SK-N-SH treated with all-trans-retinoic acid at 6 μM for 48 hours (cell line): Measurements from ENCODE around the gene PMS1.

Source experiments
- BACH2 ChIP-seq: fragments of 250-450 bp; sonication (Bioruptor Pico); IDR thresholded peaks from 2 replicates; pipeline ENCODE4 v1.9.0; 2021; ENCODE audit warnings: mild to moderate bottlenecking, borderline replicate concordance
- GLIS3 ChIP-seq: fragments of 250-450 bp; sonication (Bioruptor Pico); IDR thresholded peaks from 2 replicates; pipeline ENCODE4 v1.5.0; 2020; ENCODE audit warnings: mild to moderate bottlenecking, moderate library complexity
- TOX ChIP-seq: fragments of 250-450 bp; sonication (Bioruptor Pico); IDR thresholded peaks from 2 replicates; pipeline ENCODE4 v1.8.0; 2021; ENCODE audit warnings: mild to moderate bottlenecking, moderate library complexity, borderline replicate concordance
- ZC3H10 ChIP-seq: fragments of 250-450 bp; sonication (Bioruptor Pico); IDR thresholded peaks from 2 replicates; pipeline ENCODE4 v1.5.1; 2021; ENCODE audit warnings: mild to moderate bottlenecking, moderate library complexity
- ZFP3 ChIP-seq: fragments of 250-450 bp; sonication (Bioruptor Pico); IDR thresholded peaks from 2 replicates; pipeline ENCODE4 v1.5.0; 2020; ENCODE audit warnings: mild to moderate bottlenecking, moderate library complexity
- ZFP30 ChIP-seq: fragments of 450-650 bp; formaldehyde crosslinking; IDR thresholded peaks from 2 replicates; pipeline ENCODE4 v1.5.0; 2022; ENCODE audit warnings: mild to moderate bottlenecking, moderate library complexity
- ZNF70 ChIP-seq: fragments of 450-650 bp; formaldehyde crosslinking; IDR thresholded peaks from 2 replicates; pipeline ENCODE4 v1.5.0; 2020; ENCODE audit warnings: mild to moderate bottlenecking, moderate library complexity
- ZNF8 ChIP-seq: fragments of 450-650 bp; formaldehyde crosslinking; IDR thresholded peaks from 2 replicates; pipeline ENCODE4 v1.5.0; 2020; ENCODE audit warnings: mild to moderate bottlenecking, moderate library complexity
- TF ChIP-seq, protein P1 (sequence below): fragments of 250-450 bp; sonication (Bioruptor Pico); IDR thresholded peaks from 2 replicates; pipeline ENCODE4 v1.8.0; 2020; ENCODE audit warnings: mild to moderate bottlenecking, moderate library complexity, borderline replicate concordance

DNA sequence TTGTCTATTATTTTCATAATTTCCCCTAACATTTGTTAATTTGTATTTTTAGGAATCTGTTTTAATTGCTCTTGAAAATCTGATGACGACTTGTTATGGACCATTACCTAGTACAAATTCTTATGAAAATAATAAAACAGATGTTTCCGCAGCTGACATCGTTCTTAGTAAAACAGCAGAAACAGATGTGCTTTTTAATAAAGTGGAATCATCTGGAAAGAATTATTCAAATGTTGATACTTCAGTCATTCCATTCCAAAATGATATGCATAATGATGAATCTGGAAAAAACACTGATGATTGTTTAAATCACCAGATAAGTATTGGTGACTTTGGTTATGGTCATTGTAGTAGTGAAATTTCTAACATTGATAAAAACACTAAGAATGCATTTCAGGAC, 69.9 kb downstream of the PMS1 start:
- TF ChIP-seq ZNF8 (no peak), ZFP3 (no peak), GLIS3 (CRISPR knock-in tag) (no peak), BACH2 (CRISPR knock-in tag) (no peak), ZNF70 (no peak), ZC3H10 (CRISPR knock-in tag) (no peak), TOX (CRISPR knock-in tag) (no peak), ZFP30 (CRISPR knock-in tag) (no peak)
- TF ChIP-seq, protein P1, sequence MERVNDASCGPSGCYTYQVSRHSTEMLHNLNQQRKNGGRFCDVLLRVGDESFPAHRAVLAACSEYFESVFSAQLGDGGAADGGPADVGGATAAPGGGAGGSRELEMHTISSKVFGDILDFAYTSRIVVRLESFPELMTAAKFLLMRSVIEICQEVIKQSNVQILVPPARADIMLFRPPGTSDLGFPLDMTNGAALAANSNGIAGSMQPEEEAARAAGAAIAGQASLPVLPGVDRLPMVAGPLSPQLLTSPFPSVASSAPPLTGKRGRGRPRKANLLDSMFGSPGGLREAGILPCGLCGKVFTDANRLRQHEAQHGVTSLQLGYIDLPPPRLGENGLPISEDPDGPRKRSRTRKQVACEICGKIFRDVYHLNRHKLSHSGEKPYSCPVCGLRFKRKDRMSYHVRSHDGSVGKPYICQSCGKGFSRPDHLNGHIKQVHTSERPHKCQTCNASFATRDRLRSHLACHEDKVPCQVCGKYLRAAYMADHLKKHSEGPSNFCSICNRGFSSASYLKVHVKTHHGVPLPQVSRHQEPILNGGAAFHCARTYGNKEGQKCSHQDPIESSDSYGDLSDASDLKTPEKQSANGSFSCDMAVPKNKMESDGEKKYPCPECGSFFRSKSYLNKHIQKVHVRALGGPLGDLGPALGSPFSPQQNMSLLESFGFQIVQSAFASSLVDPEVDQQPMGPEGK (CRISPR knock-in tag): no peak
